GDM1 (cell line): ENCODE results near the gene RING1.
"Not testable (repeated sequence)": the region's sequence is repeated elsewhere in the genome, so short reads cannot be mapped to it uniquely, and the experiment has no call there.

Source experiments
- DNase-seq: peaks from one replicate; lab custom pipeline; 2025; lab: John Stamatoyannopoulos, UW

The RING1 gene

DNA sequence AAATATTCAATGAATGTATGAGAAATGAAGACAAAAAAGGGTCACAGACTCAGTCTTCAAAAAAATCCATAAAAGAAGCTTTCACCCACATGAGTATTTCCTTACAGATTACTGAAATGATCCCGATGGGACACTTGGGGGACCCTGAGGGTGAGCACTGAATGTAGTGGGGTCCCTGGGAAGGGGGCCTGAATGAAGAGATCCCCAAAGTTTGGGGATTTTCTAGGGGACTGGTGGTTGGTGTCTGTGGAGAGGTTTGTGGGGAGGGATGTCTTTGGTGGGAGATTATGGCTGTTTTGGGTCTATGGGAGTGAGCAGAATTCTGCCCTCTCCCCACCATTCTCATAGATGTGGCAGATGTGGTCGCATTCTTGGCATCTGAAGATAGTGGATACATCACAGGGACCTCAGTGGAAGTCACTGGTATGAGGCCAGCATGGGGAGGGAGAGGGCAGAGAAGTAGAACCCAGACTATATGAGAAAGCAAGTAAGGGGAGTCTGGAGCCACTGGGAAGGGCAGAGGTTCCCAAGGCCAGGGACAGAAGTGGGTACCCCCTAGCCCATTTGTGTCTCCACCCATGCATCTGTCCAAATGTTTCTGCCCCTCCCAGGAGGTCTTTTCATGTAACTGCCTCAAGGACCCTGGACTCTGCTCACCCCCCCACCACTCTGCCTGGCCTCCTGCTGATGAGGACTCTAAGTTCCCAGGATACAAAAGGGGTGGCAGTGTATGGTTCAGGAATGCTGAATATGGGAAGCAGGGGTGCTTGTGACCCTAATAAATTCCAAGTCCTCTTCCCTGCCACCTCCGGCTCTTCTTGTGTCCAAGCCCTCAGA is 2.1 kb upstream of the RING1 start:
- DNase-seq, result no peak

DNA sequence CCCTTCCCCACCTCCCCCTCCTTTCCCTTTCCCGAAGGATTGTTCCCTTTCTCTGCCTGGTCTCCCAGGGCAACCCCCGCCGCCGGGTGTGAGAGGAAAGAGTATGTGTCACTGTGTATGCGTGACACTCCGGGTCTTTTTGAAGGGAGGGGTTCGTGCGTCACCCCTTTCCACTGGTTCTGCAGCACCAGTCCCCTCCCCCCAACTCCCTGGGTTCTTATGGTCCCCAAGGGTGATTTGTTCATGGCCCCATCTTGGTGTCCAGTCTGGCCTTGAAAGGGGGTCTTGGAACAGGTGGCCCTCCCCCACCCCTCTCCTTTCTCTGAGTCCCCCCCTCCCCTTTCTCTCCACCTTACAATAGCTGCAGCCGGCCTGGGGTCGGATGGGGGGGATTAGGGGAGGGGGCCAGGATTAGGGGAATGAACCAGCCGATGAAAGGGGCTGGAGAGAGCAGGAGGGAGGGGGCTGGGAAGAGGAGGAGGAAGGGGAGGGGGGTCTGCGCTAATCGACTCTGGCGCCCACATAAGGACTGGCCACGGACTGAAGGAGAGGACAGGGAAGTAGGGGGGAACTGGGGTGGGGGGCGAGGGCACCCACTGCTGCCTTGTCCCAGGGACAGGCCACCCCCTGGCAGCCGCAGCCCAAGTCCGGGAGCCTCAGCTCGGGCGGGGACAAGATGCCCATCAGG is 1.3 kb upstream of the RING1 start:
- no peak for DNase-seq

DNA sequence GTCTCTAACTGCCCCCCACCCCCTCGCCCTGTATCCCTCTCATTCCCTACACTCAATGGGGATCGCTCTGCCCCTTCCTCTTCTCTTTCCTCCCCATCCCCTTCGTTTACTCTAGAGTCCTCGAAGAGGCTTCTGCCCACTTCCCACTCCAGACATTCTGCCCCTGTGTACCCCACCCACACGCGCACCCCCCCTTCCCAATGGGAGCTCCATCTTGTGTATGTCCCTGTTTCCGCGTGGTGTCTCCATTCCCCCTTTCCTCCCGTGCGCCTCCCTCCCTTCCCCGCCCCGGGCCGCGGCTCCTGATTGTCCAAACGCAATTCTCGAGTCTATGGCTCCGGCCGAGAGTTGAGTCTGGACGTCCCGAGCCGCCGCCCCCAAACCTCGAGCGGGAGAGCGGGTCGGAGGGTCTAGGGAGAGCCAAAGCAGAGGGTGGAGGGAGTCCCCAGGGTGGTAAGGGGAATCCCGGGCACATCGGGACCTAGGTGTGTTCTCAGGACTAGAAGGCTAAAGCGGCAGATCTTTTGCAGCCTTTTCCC is 679 bp upstream of the RING1 start:
- no peak for DNase-seq

DNA sequence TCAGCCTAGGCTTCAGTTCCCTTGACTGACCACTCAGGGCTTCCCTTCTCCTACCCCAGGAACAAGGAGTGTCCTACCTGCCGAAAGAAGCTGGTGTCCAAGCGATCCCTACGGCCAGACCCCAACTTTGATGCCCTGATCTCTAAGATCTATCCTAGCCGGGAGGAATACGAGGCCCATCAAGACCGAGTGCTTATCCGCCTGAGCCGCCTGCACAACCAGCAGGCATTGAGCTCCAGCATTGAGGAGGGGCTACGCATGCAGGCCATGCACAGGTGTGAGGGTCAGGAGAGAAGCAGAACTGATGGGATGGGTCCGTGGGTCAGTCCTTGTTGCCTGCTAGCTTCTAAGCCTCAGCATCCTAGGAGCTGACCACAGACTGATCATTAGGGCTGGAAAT is 1.6 kb downstream of the RING1 start:
- no peak for DNase-seq

DNA sequence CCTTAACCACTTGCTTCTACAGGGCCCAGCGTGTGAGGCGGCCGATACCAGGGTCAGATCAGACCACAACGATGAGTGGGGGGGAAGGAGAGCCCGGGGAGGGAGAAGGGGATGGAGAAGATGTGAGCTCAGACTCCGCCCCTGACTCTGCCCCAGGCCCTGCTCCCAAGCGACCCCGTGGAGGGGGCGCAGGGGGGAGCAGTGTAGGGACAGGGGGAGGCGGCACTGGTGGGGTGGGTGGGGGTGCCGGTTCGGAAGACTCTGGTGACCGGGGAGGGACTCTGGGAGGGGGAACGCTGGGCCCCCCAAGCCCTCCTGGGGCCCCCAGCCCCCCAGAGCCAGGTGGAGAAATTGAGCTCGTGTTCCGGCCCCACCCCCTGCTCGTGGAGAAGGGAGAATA is 2.8 kb downstream of the RING1 start:
- DNase-seq, result no peak

DNA sequence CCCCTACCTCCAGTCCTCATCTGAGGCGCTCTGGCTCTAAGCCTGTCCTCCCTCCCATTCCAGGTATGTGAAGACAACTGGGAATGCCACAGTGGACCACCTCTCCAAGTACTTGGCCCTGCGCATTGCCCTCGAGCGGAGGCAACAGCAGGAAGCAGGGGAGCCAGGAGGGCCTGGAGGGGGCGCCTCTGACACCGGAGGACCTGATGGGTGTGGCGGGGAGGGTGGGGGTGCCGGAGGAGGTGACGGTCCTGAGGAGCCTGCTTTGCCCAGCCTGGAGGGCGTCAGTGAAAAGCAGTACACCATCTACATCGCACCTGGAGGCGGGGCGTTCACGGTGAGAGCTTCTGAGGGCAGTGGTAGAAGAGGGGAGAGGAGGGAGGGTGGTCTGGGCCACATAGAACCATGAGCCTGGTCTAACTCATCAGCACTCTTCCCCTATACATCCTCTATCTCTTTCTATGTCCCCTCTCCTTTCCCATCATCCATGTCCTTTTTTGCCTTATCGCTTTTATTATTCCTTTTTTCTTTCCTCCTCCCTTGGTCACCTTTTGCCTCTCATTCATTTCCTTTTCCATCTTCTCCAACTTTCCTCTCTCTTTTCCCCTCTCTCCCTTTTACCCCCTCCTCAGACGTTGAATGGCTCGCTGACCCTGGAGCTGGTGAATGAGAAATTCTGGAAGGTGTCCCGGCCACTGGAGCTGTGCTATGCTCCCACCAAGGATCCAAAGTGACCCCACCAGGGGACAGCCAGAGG is 3.5 kb downstream of the RING1 start:
- no peak for DNase-seq

DNA sequence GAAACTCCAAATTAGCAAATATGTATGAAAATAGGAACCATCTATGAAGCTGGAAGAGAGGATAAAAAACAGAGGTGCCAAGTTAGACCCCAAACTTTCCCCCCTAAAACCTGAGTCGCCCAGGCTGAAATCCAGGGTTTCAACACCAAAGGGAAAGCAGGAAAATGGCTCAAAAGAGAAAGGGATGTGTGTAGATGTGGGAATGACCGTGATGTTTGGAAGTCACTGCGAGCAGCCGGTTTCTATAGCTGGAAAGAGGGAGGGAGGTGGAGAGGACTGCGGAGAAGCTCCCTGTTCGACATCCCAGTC is 4.5 kb downstream of the RING1 start:
- DNase-seq, result no peak

DNA sequence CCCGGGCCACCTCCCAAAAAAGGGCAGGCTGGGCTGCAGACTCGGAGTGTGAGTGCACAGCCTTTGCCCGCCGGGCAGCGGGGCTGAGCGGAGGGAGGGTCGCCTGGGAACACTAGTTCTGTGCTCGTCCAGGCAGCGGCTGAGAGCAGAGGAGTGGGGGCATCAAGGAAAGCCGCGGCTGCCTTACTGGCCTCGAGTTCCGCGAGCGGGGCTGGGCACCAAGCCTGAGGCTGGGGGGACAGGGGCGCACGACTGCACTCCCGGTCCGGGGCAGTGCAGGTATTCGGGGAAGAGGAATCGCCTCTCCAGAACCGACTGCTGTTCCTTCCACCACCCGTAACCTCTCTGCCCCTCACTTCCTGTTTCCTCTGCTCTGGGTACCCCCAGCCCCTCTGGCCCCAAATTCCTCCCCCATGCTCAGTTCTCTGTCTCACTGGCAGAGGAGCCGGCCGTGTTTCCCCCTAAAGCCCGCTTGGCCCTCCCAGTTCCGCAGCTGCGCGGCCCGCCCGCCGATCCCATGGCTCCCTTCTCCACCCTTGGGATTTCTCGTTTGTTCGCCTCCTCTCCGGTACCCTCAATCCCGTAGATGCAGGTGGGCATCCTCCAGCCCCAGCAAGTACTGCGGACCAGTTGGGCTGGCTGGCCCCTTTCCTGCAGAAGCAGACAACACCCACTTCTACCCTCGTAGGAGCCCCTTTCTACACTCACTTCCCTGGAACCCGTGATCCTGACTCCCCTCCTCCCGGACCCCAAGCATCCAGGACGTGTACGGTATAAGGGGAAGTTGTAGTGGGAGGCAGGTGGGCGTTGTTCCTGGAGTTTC is 5.1 kb downstream of the RING1 start:
- DNase-seq, result no peak

DNA sequence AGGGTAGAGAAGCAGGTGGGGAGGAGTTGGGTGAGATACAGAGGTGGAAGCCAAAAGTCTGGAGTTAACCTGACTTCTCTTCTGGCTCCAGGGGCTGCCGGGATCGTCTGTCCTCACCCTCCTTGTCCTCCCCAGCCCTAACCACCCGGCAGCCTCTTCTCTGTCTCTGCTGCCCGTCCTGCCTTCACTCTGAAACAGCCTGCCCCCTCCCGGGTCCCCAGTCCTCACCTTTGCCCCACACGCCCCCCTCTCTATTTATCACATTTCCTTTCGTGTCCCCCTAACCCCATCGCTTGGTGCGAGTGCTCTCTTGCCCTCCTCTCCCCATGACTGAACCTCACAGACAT is 5.7 kb downstream of the RING1 start:
- DNase-seq, result no peak

DNA sequence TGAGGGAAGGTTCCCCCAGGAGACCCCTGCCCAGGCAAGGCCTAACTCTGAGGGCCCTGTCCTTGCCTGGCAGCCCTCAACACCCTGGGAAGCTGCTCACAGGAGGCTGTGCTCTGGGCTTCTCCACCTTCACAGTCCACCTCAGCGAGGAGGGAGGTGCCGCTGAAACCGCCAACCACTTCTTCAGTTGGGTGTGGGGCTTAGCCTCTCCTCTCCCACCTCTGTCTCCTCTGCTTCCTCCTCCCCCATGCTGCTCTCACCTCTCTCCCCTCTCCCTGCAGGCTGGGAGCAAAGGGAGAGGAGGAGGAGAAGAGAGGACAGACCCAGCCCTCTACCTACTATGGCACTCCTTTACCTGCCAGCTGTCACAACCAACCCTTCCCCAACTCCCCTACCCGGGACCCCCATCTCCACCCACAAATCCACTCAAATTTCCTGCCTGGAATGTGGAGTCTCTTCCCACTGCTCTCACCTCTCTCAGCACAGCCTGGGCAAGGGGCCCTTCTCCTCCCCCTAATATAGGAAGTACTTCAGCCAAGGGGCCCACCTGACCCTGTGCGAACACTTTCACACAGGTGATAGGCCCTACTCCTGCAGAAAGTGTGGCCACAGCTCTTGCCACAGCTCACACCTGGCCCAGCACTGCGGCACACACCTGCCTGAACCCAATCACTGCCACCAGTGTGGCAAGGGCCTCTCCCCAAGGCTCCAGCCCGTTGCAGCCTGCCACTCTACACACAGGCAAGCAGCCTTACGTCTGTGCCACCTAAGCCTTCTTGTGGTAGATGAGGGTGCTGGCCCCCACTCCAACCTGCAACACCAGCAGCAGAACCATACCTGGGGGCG is 7.2 kb downstream of the RING1 start:
- DNase-seq, result no peak

DNA sequence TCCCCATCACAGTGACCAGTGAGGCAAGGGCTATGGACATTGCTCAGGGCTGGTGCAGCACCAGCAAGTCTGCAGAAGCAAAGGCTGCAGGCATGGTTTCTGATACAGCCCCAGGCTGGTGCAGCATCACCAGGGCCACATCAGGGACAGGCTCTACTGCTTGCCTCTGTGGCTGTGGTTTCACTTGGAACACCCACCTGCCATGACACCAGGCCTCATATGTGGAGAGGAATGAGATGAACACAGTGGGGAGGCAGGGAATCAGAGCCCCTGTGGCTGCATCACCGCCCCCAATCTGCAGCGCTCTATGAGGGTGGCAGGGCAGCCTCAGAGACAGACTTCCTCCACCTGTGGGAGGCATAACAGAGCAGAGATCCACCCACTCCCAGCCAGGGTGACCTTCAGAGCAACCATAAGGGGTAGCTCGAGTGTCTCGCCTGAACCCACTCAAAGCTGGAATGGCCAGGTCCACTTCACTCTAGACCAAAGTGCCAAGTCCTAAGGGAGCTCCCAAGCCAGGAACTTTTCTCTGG is 7.9 kb downstream of the RING1 start:
- DNase-seq, result no peak

DNA sequence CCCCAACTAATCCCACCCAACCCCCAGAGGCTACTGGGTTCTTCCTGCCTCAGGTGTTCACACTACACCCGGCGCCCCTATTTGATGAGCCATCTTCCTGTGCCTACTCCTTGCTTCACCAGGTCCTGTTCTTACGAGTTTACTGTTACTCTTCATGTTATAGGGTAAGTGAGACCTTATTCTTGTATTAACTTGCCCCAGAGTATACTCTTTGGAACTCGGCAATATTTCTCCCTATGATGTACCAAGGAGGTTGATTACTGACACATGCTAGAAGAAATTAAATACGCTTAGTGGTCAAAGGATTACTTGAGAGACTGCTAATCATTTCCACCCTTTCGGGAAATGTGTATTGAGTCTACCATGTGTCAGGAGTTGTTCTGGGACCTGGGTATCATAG is 8.9 kb downstream of the RING1 start:
- DNase-seq, result no peak

DNA sequence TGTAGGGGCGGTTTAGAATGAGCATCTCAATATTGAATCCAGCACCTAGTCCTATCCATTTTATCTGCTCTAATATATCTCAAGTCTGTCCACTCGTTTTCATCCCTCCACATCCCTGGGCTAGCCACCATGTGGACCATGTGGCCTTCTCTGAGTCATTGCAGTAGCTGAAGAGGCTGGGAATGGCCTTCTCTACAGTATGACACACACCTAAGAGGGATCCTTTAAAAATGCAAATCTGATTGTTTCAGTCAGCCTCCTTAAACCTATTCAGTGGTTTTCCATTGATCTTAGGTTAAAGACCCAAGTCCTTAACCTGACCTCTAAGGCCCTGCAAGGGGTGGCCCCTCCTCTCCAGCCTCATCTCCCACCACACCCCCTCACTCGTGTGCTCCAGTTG is 9.4 kb downstream of the RING1 start:
- DNase-seq, result no peak

DNA sequence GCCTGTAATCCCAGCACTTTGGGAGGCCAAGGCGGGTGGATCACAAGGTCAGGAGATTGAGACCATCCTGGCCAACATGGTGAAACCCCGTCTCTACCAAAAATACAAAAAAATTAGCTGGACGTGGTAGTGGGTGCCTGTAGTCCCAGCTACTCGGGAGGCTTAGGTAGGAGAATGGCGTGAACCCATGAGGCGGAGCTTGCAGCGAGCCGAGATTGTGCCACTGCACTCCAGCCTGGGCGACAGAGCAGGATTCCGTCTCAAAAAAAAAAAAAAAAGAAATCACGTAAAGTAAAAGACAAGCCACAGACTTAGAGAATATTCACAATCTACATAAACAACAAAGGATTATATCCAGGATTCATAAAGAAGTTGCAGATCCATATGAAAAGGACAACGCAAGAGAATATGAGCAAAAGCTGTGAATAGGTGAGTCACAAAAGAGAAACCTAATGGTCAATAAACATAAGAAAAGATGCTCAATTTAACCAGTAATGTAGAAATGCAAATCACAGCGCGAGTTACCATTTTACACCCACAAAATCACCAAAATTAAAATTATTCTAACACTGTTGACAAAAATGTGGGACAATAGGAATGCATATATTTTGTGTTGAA is 18.3 kb downstream of the RING1 start:
- not testable (repeated sequence) for DNase-seq

DNA sequence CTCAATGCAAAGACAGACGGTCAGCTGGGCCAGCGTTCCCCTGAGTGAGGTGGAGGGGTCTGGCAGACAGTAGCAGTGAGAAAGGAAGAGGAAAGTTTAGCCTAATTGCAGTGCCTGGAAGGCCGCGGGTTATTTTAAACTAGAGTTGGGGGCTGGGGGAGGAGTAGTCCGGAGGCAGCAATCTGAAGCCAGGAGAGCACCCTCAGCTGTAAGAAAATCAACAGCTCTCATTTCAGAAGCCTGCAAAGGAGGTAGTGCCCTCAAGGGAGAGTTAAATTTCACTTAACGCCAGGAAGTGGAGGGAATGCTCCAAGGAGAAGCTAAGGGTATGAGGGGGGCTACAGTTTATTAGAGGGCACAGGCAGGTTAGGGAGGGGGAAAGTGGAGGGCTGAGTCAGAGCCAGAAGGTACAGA is 26.9 kb downstream of the RING1 start:
- DNase-seq, result no peak

DNA sequence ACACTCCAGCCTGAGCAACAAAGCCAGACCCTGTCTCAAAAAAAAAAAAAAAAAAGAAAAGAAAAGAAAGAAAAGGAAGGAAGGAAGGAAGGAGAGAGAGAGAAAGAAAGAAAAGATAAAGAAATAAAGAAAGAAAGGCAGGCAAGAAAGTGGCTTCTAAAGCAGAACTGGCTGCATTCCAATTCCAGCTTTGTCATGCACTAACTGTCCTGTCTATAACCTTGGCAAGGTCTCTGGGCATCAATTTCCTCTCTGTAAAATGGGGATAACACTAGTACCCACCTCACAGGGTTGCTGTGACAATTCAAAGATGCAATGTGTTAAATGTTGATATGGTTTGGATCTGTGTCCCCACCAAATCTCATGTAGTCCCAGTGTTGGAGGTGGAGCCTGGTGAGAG is 28.0 kb downstream of the RING1 start:
- no peak for DNase-seq

DNA sequence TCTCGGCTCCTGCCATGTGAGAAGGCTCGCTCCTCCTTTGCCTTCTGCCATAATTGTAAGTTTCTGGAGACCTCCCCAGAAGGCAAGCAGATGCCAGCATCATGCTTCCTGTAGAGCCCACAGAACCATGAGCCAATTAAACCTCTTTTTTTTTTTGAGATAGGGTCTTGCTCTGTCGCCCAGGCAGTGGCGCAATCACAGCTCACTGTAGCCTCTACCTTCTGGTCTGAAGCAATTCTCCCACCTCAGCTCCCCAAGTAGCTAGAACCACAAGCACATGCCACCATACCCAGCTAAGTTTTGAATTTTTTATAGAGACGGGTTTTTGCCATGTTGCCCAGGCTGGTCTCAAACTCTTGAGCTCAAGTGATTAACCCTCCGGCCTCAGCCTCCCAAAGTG is 28.6 kb downstream of the RING1 start:
- DNase-seq, result no peak

DNA sequence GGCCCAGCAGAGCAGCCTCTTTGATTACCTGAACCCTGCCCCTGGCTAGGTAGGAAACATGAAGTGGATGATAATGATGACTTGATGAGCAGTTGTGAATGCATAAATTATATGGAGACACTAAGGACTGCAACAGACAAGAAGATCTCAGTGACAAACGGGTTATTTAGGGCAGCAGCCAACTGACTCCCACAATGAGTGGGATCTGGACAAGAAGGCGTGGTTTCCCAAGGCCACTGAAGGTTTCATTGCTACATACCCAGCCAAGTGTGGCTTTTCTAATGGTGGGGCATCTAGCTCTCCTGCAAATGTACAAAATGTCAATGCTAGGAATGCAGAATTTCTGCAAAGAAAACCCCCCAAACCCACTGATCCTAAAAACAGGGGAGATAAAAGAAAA is 29.4 kb downstream of the RING1 start:
- DNase-seq, result no peak

DNA sequence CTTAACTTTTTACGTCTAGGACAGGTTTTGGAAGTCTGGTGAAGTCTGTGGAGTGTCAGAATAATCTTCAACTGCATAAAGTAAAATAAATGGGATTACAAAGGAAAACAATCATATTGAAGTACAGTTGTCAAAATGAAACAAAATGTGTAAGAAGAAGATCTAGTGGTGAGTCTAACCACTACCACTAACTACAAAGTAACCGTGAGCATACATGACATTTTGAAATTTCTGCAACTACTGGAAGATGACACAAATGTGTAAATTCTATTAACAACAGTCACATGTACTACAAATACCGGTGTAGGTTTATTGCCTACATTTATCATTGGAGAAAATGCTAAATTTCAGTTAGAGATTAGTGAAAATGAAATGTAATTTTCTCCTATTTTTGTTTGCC is 33.7 kb downstream of the RING1 start:
- DNase-seq, result no peak

DNA sequence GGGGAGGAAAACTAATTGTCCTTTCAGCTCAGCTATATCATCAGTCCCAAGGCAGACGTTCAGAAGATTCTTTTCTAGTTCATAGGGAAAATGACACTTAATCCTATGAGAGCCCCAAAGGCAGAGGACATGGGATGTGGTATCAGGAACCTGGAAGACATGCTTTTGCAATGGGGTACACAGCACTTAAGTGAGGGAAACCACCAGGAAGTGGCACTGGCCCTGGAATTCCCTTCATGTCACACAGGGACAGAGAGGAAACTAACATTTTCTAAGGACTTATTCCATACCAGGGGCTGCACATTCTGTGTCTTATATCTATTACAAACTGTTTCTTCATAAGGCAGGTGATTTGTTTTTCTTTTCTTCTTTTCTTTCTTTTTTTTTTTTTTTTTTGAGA is 35.2 kb downstream of the RING1 start:
- DNase-seq, result no peak
